H1 (cell line): ENCODE results near the gene FKBP8. TPM values are rescaled to one million over a fixed set of nuclear protein-coding genes. Genes with fewer than 3 reads are reported as not detected.

Experiments used
- CTCF ChIA-PET: fragments of 300-600 bp; sonication (Branson Sonifier 250); formaldehyde crosslinking; loops from one replicate; lab custom pipeline; 2021; ENCODE audit not compliant: partially characterized antibody; lab: Charles Lee
- POLR2A ChIA-PET: fragments of 300-600 bp; sonication (Branson Sonifier 250); formaldehyde crosslinking; loops from one replicate; lab custom pipeline; 2021; ENCODE audit warnings: inconsistent platforms; ENCODE audit not compliant: partially characterized antibody; lab: Charles Lee
- DNase-seq, 2 experiments: peaks; one replicate each; pipeline versions ENCODE4 v3.0.0 to v3.0.0-alpha.2; 2010 to 2022; ENCODE audit warnings: low spot score in 2 of 2, low read depth in 1 of 2, mixed read lengths in 1 of 2
- FAIRE-seq: peaks from 2 replicates; lab custom pipeline; 2011; peaks lifted over from hg19 to GRCh38; lab: Jason Lieb, UNC
- H2AFZ ChIP-seq: 2 replicates; pipeline ENCODE4 v1.8.1; 2012; ENCODE audit warnings: low read length, inconsistent platforms
- H2AK5ac ChIP-seq: 2 replicates; pipeline ENCODE4 v1.6.1; 2013; ENCODE audit warnings: low read depth, low read length
- H2BK120ac ChIP-seq: replicated peaks from 2 replicates; pipeline ENCODE3; 2013; ENCODE audit warnings: low read depth, low read length, inconsistent platforms
- H2BK12ac ChIP-seq: 2 replicates; pipeline ENCODE4 v1.6.1; 2013; ENCODE audit warnings: low read depth, low read length
- H2BK15ac ChIP-seq: 2 replicates; pipeline ENCODE4 v1.6.1; 2013; ENCODE audit warnings: low read length
- H2BK20ac ChIP-seq: 2 replicates; pipeline ENCODE4 v1.6.1; 2013; ENCODE audit warnings: low read length
- H2BK5ac ChIP-seq: 2 replicates; pipeline ENCODE4 v1.6.1; 2013; ENCODE audit warnings: low read depth, low read length
- H3K14ac ChIP-seq: 2 replicates; pipeline ENCODE4 v1.6.1; 2013; ENCODE audit warnings: inconsistent platforms; ENCODE audit not compliant: insufficient read length
- H3K18ac ChIP-seq: 2 replicates; pipeline ENCODE4 v1.6.1; 2013; ENCODE audit warnings: low read length; ENCODE audit errors: extremely low read depth
- H3K23ac ChIP-seq: 2 replicates; pipeline ENCODE4 v1.6.1; 2013; ENCODE audit warnings: inconsistent platforms; ENCODE audit not compliant: insufficient read length
- H3K23me2 ChIP-seq: 2 replicates; pipeline ENCODE4 v1.6.1; 2013; ENCODE audit warnings: low read depth, low read length
- H3K27ac ChIP-seq: 2 replicates; pipeline ENCODE4 v1.6.1; 2011; ENCODE audit warnings: low read depth, low read length, inconsistent platforms
- H3K27me3 ChIP-seq, 4 experiments: replicated peaks in 1 of 4; 1 replicate in 1 of 4; 2 replicates in 3 of 4; pipeline versions ENCODE4 v1.6.1 to v1.8.1; 2011 to 2013; ENCODE audit warnings: low read length in 3 of 4, mild to moderate bottlenecking in 3 of 4, inconsistent platforms in 2 of 4, mixed read lengths in 2 of 4, moderate library complexity in 1 of 4; ENCODE audit not compliant: control insufficient read depth in 3 of 4, insufficient read depth in 3 of 4; ENCODE audit errors: extremely low read depth in 1 of 4
- H3K36me3 ChIP-seq, 4 experiments: 2 replicates each; pipeline versions ENCODE4 v1.6.1 to v1.8.1; 2011 to 2013; ENCODE audit warnings: mild to moderate bottlenecking in 4 of 4, low read length in 3 of 4, moderate library complexity in 2 of 4, control low read depth in 1 of 4, inconsistent platforms in 1 of 4; ENCODE audit not compliant: insufficient read depth in 4 of 4, control insufficient read depth in 2 of 4
- H3K4ac ChIP-seq: replicated peaks from 2 replicates; pipeline ENCODE3; 2013; ENCODE audit warnings: low read length, low read depth, mixed read lengths, inconsistent platforms; ENCODE audit not compliant: insufficient read length
- H3K4me1 ChIP-seq, 4 experiments: replicated peaks in 1 of 4; 1 replicate in 1 of 4; 2 replicates in 3 of 4; pipeline versions ENCODE4 v1.6.1 to v1.8.1; 2011 to 2013; ENCODE audit warnings: low read length in 3 of 4, inconsistent platforms in 2 of 4, mixed read lengths in 1 of 4; ENCODE audit not compliant: insufficient read depth in 4 of 4, control insufficient read depth in 3 of 4
- H3K4me2 ChIP-seq, 2 experiments: 2 replicates each; pipeline versions ENCODE4 v1.6.1 to v1.8.1; 2011 to 2013; ENCODE audit warnings: low read depth in 2 of 2, low read length in 2 of 2, control low read depth in 1 of 2, inconsistent platforms in 1 of 2, mild to moderate bottlenecking in 1 of 2; ENCODE audit not compliant: insufficient read depth in 1 of 2
- H3K4me3 ChIP-seq, 4 experiments: fragments of 200-600, 300-600 bp in 1 of 4; sonication (generic), shearing (Covaris generic), sonication (Bioruptor Twin) in 1 of 4; 2 replicates each; pipeline versions ENCODE4 v1.5.1 to v1.8.1; 2011 to 2016; ENCODE audit warnings: low read length in 4 of 4, low read depth in 3 of 4, control low read depth in 2 of 4, inconsistent platforms in 2 of 4, mild to moderate bottlenecking in 2 of 4, mixed read lengths in 1 of 4, moderate library complexity in 1 of 4; ENCODE audit not compliant: insufficient read depth in 2 of 4; ENCODE audit errors: extremely low read depth in 1 of 4
- H3K56ac ChIP-seq: replicated peaks from 2 replicates; pipeline ENCODE3; 2013; ENCODE audit warnings: low read depth, mild to moderate bottlenecking, mixed read lengths, low read length, inconsistent platforms; ENCODE audit not compliant: insufficient read length
- H3K79me1 ChIP-seq: 2 replicates; pipeline ENCODE4 v1.6.1; 2013; ENCODE audit warnings: low read depth, low read length, control low read depth
- H3K79me2 ChIP-seq, 2 experiments: 2 replicates each; pipeline versions ENCODE4 v1.6.1 to v1.8.1; 2012 to 2013; ENCODE audit warnings: low read length in 2 of 2, mild to moderate bottlenecking in 2 of 2, inconsistent platforms in 1 of 2; ENCODE audit not compliant: insufficient read depth in 2 of 2, control insufficient read depth in 1 of 2
- H3K9ac ChIP-seq, 4 experiments: replicated peaks in 1 of 4; 1 replicate in 1 of 4; 2 replicates in 3 of 4; pipeline versions ENCODE4 v1.6.1 to v1.8.1; 2011 to 2013; ENCODE audit warnings: low read depth in 3 of 4, low read length in 3 of 4, control low read depth in 2 of 4, mild to moderate bottlenecking in 2 of 4, moderate library complexity in 2 of 4, inconsistent platforms in 1 of 4; ENCODE audit errors: extremely low read depth in 1 of 4
- H3K9me3 ChIP-seq, 2 experiments: 2 replicates each; pipeline versions ENCODE4 v1.6.1 to v1.8.1; 2012 to 2013; ENCODE audit warnings: mild to moderate bottlenecking in 2 of 2, moderate library complexity in 2 of 2, control low read depth in 1 of 2, inconsistent platforms in 1 of 2, low read depth in 1 of 2, low read length in 1 of 2, mixed read lengths in 1 of 2; ENCODE audit not compliant: insufficient read depth in 2 of 2
- H4K20me1 ChIP-seq, 2 experiments: replicated peaks in 1 of 2; 2 replicates each; pipeline versions ENCODE3 to v1.8.1; 2011 to 2013; ENCODE audit warnings: inconsistent platforms in 2 of 2, low read length in 2 of 2, mild to moderate bottlenecking in 1 of 2; ENCODE audit not compliant: insufficient read depth in 2 of 2, control insufficient read depth in 1 of 2
- H4K5ac ChIP-seq: 2 replicates; pipeline ENCODE4 v1.6.1; 2013; ENCODE audit warnings: low read length, low read depth, mixed read lengths, inconsistent platforms; ENCODE audit not compliant: insufficient read length
- H4K8ac ChIP-seq: 2 replicates; pipeline ENCODE4 v1.8.0; 2013; ENCODE audit warnings: mild to moderate bottlenecking, moderate library complexity, low read length, inconsistent platforms; ENCODE audit not compliant: insufficient read depth; ENCODE audit errors: extremely low read depth
- H4K91ac ChIP-seq: replicated peaks from 2 replicates; pipeline ENCODE3; 2013; ENCODE audit warnings: low read length, mixed read lengths, inconsistent platforms; ENCODE audit not compliant: insufficient read length
- BACH1 ChIP-seq: IDR thresholded peaks from 2 replicates; pipeline ENCODE4 v1.6.1; 2012; ENCODE audit warnings: low read length, improper control_type of control experiment
- CBX8 ChIP-seq: fragments of 300-800, 300-1000 bp; sonication (generic); IDR thresholded peaks from 2 replicates; pipeline ENCODE4 v1.7.1; 2016; ENCODE audit warnings: low read depth, low read length, borderline replicate concordance
- CHD1 ChIP-seq: IDR thresholded peaks from 2 replicates; pipeline ENCODE4 v1.6.1; 2012; ENCODE audit warnings: low read depth, low read length, improper control_type of control experiment
- FOSL1 ChIP-seq: IDR thresholded peaks from 2 replicates; pipeline ENCODE4 v1.6.1; 2011; ENCODE audit warnings: mild to moderate bottlenecking, low read depth, low read length, moderate library complexity; ENCODE audit not compliant: insufficient read depth
- GABPA ChIP-seq: IDR thresholded peaks from 2 replicates; pipeline ENCODE4 v1.6.1; 2011; ENCODE audit warnings: mild to moderate bottlenecking, low read length, moderate library complexity, borderline replicate concordance; ENCODE audit not compliant: insufficient read depth
- KDM1A ChIP-seq: fragments of 200-600, 300-600 bp; sonication (generic); IDR thresholded peaks from 2 replicates; pipeline ENCODE4 v1.7.1; 2016; ENCODE audit warnings: mild to moderate bottlenecking, low read length, borderline replicate concordance
- KDM5A ChIP-seq: fragments of 200-600 bp; IDR thresholded peaks from 2 replicates; pipeline ENCODE4 v1.7.1; 2012; ENCODE audit warnings: mild to moderate bottlenecking, low read length, inconsistent platforms, mixed read lengths
- SP2 ChIP-seq: IDR thresholded peaks from 2 replicates; pipeline ENCODE4 v1.6.1; 2012; ENCODE audit warnings: mild to moderate bottlenecking, low read length, inconsistent platforms
- SRF ChIP-seq: IDR thresholded peaks from 2 replicates; pipeline ENCODE4 v1.6.1; 2011; ENCODE audit warnings: mild to moderate bottlenecking, low read depth, low read length, moderate library complexity
- SUZ12 ChIP-seq: fragments of 200-600 bp; sonication (generic); IDR thresholded peaks from 2 replicates; pipeline ENCODE4 v1.6.1; 2012; ENCODE audit warnings: mild to moderate bottlenecking, inconsistent platforms, low read length, moderate library complexity, mixed read lengths
- TBP ChIP-seq: IDR thresholded peaks from 2 replicates; pipeline ENCODE4 v1.6.1; 2011; ENCODE audit warnings: low read depth, low read length, improper control_type of control experiment
- ZNF274 ChIP-seq: IDR thresholded peaks from 2 replicates; pipeline ENCODE4 v1.7.0; 2012; ENCODE audit warnings: low read length, borderline replicate concordance; ENCODE audit errors: extremely low read depth
- WGBS, 2 experiments: shearing (Covaris generic) in 1 of 2; methylation state at CpG; one replicate each; pipeline versions ENCODE4 v1.1.6 to v1.1.7; 2013 to 2015; ENCODE audit warnings: low lambda C conversion rate in 2 of 2, mixed read lengths in 2 of 2, inconsistent platforms in 1 of 2, low coverage in 1 of 2, missing lambda C conversion rate in 1 of 2; ENCODE audit not compliant: insufficient replicate concordance in 2 of 2, insufficient coverage in 1 of 2, insufficient read length in 1 of 2; ENCODE audit errors: extremely low coverage in 1 of 2, missing lambda C conversion rate in 1 of 2; 5-methylcytosine and 5-hydroxymethylcytosine counted together
- polyA plus RNA-seq, 7 experiments: library from polyadenylated mRNA; depleted of rRNA in 3 of 7; stranded (reverse) in 5 of 7; unstranded in 2 of 7; fragments of >200 nt in 5 of 7; fragments of 200-250 nt in 2 of 7; gene quantifications; 1 replicate in 5 of 7; 2 replicates in 1 of 7; 4 replicates in 1 of 7; pipeline versions ENCODE4 v1.2.1 to v1.2.3, GENCODE V29; 2011 to 2013; ENCODE audit warnings: missing spikeins in 2 of 7, mixed read lengths in 2 of 7
- total RNA-seq: library from RNA; stranded (reverse); fragmentation: NEBNext Ultra II Directional; extraction: Animal tissue kit (Norgen Biotek cat#: 25700); gene quantifications from 2 replicates; pipeline ENCODE4 v1.2.1, GENCODE V29; 2021

Gene FKBP8
- total and polyA plus RNA-seq, 2 of the 8 experiments (the other 6 are each of a cell fraction or from before 2014, with no cell fraction given) = 264 to 309 TPM

GRCh38 chr19:18566953-18567352, 23.6 kb upstream of the FKBP8 start:
- peaks cover 17 to 47% (median 35%) of the 10 kb centered on the region in 4 experiments for H3K36me3 ChIP-seq
- WGBS, 2 experiments = 94% methylated on average over 8 of the region's 8 CpGs; no CpG with 5 or more reads in 1 of the 2 experiments
- no peak overlapping the region for H3K27ac ChIP-seq
- H3K4me1 ChIP-seq = no peaks in the 10 kb centered on the region
- no peaks in the 10 kb centered on the region for H3K27me3 ChIP-seq
- no peak overlapping the region for H3K18ac ChIP-seq
- H4K91ac ChIP-seq = no peak overlapping the region
- H3K79me2 ChIP-seq = peaks cover under 1 to 2% of the 10 kb centered on the region in 2 experiments; a peak in 3 of 4 replicates
- no peak overlapping the region for H2BK12ac ChIP-seq
- peaks cover 2% of the 10 kb centered on the region; the same call in 1 of the 2 replicates for H3K23me2 ChIP-seq
- H3K14ac ChIP-seq = no peak overlapping the region
- H4K20me1 ChIP-seq = peaks cover 0 to 2% of the 10 kb centered on the region in 2 experiments
- H3K4ac ChIP-seq = no peak overlapping the region
- H4K8ac ChIP-seq = no peak overlapping the region
- no peak overlapping the region for H3K4me2 ChIP-seq
- H2AFZ ChIP-seq = no peak overlapping the region
- H2BK120ac ChIP-seq = no peak overlapping the region
- no peak overlapping the region for H4K5ac ChIP-seq
- FAIRE-seq (no peak), DNase-seq (no peak)
- H3K23ac ChIP-seq = no peak overlapping the region
- H2BK20ac ChIP-seq = no peak overlapping the region
- H3K9me3 ChIP-seq = no peaks in the 10 kb centered on the region
- H3K79me1 ChIP-seq = no peaks in the 10 kb centered on the region
- no peak overlapping the region for H2AK5ac ChIP-seq
- TF ChIP-seq KDM1A (no peak), KDM5A (no peak), TBP (no peak), ZNF274 (no peak), SRF (no peak), GABPA (no peak), SP2 (no peak), SUZ12 (no peak), CBX8 (no peak), CHD1 (no peak), FOSL1 (no peak), BACH1 (no peak)
- H3K4me3 ChIP-seq = no peak overlapping the region
- POLR2A ChIA-PET = interaction anchor here (1.1 to 2.5 kb wide), 5 partner anchors 10 to 23 kb away, joined by 3 to 11 read pairs (median 4); partner anchors contain the start of gene REX1BD
- H3K9ac ChIP-seq = no peak overlapping the region
- CTCF ChIA-PET = interaction anchor here (1.0 to 1.8 kb wide), 3 partner anchors 9 to 113 kb away, joined by 5 to 6 read pairs (median 5); partner anchors contain the start of gene KXD1
- H2BK15ac ChIP-seq = no peak overlapping the region
- H3K56ac ChIP-seq = no peak overlapping the region
- H2BK5ac ChIP-seq = no peak overlapping the region
